Iris pigment epithelial cell (primary cell): ENCODE data around the gene CLCF1.

ENCODE experiments used
- DNase-seq: peaks from one replicate; pipeline ENCODE4 v3.0.0-alpha.2; 2011; ENCODE audit warnings: low read depth

The CLCF1 gene

DNA sequence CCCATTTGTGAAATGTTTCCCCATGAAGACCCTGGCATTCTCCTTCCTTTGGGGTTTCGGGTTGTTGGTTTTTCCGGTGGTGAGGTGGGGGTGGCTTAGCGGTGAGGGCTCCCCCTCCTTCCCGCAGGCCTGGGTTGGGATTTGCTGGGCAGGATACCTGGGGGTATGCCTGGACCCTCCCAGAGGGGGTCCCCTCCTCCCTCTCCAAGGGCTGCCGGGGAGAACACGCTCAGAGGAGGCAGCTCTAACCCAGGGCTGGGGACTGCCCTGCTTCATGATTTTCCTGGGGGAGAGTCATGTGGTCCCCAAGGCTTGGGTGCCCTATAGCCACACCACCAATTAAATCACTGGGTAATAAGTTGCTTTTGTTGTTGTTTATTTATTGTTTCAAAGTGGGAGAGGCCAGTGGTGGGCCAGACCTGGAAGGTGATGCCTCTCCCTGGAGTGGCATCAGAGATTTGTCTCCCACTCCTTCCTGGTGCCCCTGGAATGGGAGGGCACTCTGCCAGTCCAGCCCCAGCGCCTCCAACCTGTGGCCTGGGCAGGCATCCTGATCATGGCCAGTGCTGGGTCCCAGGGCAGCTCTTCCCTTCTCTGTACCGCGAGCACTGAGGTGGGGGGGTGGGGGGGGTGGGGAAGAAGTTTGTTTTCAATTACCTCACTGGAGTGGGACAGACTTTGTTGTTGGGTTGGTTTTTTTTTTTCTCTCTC is 1.3 kb upstream of the CLCF1 start:
- DNase-seq, result no peak

DNA sequence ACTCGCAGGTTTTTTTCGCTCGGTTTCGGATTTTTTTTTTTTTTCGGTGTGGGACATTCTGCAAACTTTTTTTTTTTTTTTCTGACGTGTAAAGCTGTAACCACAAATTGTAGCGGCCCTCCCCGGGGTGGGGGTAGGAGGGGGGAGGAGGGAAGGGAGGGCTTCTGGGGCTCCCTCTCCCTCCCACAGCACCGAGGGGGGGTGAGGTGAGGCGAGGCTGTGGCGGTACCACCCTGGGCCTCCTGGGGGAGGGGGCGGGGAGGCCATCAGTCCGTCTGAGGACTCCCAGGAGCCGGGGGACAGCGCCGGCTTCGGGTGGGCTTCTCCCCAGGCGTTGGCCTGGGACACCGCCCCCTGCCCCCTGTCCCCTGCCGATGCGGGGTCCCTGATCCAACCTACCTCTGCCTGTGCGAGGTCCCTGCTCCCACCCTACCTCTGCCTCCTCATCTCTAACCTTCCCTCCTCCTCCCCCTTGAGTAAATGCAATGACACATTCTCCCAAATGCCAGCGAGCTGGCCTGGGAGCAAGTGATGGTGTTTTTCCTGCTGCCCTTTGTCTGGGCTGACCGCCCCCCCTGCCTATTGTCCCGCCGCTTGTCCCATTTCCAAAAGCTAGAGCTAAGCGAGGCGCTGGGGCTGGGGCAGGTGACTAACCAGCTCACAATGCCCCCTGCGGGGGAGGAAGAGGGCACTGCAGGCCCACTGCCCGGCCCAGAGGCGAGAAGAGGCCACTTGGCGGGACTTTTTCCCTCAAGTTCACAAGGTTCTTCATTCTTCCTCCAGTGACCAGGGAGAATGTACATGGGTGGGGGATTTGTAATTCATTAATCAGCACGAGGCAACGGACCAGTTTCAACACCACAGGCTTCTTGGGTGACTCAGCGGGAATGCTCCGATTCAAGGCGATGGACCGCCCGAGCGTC is 511 bp upstream of the CLCF1 start:
- peak; percentile 97 for DNase-seq

DNA sequence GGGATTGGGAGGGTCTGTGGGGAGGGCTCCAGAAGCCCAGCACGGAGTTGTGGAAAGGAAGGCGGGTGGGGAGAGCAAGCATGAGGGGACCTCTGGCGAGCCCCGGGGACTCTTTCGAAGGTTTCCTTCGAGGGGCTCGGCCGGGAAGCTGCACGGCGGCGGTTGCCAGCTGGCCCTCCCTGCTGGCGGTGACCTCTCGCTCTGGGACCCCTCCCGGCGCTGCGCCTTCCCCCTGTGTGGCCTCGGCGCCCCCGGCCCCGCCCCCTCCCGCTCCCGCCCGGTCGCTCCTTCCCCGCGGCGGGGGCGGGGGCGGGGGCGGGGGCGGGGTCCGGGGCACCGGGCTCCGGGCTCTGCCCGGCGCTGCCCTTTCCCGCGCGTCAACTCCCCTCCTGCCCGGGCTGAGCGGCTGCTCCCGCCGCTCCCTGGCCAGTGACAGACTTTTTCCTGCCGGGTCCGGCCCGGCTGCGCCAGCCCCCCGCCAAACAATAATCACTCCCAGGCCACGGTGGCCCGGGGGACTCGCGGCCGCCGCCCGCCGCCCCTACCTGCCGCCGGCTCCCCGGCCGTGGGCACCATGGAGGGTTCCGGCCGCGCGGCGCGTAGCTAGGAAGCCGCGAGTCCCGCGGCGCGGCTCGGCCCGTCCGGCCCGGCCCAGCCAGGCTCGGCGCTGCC is 941 bp downstream of the CLCF1 start:
- no peak for DNase-seq

DNA sequence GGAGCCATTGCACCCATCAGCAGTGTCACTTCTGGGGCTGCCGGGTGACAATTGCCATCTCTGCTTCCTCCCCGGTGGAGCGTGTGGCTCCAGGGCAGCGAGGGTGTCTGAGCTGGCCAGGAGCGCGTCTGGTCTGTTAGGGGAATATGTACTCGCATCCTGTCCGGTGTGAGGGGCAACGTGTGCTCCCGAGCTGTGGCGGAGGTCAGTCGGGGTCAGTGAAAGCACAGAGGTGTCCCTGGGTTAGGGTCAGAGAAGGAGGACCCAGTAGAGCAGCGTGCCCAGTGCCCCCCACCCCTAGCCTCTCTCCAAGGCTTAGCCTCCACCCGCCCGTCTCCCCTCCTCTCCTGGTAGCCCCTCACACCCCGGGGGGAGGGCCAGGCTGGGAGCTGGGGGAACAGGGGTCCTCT is 1.5 kb downstream of the CLCF1 start:
- no peak for DNase-seq

DNA sequence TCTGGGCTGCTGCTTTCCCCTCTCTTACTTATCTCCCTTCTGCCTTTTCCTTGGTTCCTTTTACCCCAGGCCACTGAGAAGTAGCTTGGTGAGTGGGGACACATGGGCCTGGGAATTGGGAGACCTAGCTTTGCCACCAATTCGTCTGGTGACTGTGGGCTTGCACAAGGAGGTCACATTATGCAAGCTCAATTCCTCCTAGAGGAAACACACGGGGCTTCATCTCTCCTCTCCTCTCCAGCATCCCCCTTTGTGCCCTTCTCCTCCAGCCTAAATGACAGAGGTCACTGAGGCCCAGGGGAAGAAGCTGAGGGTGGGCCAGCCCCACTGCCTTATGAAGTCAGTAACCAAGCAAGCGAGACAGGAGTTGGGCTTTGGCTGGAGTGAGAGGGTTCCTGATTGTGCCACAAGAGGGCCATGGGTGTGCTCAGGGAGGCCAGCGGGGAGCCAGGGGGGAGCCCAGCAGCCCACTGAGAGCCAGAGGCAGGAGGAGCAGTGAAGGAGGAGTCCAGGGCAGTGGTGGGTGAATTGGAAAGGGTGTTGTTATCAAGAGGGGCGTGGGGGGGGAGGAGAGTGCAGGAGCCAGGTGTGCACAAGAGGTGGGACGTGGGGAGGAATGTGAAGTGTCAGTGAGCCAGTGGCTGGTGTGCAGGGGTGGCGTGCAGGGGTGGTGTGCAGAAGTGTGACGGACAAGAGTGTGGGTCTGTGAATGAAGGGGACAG is 2.0 kb downstream of the CLCF1 start:
- peak; percentile 65 for DNase-seq

DNA sequence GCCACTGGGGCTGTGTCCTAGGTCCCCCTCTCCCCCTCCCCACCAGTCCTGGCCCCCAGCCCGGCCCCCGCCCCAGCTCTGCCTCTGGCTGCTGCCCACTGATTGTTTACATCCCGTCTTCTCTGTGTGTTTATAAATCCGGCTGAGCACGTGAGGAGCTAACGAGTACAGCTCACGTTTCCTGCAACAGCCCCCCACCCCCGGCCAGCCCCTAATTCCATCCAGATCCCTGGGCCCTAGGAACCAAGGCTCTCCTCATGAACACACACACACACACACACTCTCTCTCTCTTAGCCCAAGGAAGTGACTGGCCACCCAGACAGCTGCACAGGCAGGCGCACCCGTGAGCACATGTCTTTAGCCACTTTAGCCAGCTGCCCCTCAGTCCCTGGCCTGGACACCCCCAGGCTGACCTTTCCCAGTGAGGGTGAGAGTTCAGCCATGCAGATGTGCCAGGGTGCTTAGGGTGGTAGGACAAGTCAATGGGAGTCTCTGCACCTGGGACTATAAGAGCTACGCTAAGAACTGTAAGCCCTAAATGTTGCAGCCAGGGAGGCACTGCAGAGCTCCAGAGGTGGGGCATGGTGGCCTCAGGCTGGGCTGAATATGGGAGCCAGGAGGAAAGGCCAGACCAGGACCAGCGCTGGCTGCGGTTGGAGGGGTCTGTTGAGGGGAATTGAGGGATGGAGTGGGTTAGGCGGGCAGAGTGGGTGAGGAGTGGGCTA is 2.9 kb downstream of the CLCF1 start:
- peak; percentile 59 for DNase-seq

DNA sequence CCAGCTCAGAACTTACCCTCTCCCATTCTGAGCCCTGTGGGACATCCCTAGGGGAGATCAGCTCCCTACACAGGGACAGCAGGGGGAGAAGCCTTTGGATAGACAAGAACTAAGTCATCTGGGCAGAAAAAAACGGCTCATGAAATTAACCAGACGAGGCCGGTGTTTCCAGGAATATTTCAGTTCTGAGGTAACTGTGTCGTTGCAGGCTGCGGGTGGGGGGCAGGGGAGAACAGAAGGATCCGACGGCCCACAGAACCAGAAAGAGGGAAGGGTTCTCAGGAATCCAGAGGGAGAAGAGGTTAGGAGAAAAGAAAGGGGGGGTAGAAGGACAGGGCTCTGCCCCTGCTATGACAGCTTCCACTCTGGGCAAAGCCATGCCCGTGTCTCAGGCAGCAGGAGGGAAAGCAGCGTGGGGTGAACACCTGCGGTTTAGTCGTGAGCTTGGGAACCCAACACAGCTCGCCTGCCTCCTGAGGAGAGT is 3.6 kb downstream of the CLCF1 start:
- peak; percentile 56 for DNase-seq

DNA sequence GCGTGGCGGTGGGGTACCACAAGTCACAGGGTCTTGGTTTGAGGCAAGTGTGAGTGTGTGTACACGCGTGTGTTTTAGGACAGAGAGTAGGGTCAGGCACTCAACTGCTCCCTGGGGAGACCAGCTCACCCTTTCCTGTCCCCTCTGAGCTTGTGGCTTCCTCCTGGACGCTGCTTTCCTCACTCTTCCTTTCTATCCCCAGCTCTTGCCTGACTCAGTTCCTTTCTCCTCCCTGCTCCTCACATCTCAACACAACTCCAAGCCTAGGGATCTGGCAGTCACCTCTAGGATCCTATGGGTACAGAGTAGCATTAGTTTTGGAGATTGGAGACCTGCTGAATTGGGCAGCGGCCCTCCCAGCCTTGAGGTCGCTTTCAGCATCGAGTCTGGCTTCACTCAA is 4.1 kb downstream of the CLCF1 start:
- DNase-seq, result no peak

DNA sequence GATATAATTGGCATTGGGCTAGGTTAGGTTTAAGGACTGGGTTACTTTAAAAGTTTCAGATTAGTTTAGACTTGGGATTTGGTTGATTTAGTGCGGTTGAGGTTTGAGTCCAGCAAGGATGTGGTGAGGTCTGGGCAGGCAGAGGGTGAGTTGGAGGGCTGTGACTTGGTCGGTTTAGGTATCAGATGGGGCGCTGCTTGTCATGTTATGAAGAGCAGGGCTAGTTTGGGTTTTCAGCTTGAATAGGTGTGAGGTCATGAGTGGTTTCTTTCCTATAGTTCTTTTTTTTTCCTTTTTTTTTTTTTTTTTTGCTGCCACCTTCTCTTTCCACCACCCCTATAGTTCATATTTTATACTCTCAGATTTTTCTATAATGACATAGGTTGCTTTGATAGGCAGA is 4.8 kb downstream of the CLCF1 start:
- DNase-seq, result no peak

DNA sequence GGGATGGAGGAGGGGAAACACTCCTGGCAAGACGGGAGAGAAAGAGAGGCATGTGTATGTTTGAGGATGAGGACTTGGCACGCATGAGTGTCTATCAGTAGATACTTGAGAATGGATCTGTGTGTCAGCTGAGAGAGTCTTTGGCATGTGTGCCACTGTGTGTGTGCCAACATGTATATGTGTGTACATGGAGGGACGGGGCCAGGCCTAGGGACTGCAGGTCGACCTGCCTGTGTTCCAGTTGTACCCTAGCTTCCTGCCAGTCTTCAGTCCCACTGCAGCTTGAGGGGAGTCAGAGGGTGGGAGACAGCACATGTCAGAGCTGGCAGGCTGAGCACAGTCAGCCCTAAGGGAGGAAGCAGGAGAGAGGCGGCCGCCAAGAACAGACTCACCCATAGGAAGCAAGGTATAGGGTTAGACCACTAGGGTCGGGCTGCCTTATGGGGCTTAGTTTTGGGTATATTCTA is 5.6 kb downstream of the CLCF1 start:
- DNase-seq, result no peak

DNA sequence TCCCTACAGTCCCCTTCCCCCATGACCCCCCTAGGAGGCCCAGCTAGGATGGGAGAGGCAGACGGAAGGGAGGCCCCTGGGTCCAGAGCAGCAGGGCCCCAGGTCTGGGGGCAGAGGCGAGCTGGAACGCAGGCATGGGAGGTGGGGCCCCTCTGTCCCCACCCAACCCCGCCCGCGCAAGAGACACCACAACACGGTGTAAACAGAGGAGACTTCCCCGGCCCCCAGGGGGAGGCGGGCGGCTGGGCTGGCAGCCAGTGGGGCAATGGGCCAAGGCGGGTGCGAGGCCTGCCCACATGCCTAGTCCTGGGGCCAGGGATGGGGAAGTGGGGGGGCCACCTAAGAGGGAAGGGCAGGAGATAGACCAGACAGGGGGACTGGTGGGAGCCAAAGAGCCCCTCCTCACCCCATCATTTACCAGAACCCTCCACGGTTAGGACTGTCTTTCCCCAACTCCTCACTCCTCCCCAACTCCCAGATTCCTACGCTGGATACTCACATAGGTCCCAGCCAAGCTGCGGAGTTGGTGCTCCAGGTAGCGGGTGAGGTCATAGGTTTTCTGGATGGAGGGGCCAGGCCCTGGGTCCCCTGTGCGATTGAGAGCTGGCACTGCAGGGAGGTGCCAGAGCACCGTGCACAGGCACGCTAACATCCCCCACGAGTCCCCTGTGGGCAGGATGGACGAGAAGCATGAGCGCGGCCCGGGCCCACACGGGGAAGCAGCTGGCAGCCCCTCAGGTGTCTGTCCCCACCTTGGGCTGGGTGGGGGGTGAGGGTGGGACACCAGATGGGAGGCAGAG is 6.2 kb downstream of the CLCF1 start:
- no peak for DNase-seq

DNA sequence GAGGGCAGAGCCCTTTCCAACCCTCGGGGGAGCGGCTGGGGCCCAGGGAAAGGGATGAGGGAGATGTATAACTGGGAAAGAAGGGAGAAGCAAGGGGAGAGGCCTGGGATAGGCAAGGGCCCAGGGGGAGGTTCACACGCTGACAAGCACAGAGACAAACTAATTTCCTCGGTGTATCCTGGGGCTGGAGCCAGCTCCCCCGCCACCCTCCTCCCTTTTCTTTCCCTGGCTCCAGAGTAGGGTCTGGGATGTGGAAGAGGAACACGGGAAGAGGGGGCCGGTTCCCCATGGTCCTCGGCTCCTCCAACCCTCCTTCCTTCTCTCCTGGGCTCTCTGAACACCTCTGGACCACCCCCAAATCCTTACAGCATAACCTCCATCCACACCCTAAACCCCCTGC is 6.9 kb downstream of the CLCF1 start:
- DNase-seq, result no peak

DNA sequence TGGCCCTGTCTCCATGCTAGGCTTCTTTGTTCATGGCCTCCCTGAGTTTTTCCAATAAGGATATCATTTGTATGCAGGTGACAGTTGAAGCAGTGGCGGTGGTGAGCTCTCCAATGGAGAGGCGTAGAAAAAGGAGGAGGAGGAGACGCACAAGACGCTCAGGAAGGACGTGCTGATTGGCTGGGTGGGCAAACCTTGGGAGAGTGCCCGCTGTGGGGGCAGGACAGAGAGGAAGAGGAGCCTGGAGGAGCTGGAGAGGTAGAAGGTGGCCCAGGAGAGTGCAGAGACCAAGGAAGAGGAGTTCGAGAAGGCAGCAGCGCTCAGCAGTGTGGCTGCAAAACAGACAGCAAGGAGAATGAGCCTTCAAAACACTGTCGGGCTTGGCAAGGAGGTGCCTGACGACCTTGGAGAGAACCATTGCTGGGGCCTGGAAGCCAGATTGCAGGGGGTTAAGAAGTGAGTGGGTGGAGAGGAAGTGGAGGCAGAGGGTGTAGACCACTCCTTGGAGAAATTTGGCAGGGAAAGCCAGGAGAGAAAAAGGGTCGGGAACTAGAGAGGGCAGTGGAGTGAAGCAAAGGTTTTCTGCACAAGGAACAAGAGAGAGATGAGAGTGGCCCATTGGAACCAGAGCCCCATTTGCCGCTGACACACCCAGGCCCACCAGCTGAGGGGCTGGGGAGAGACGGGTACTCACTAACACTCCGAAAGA is 7.5 kb downstream of the CLCF1 start:
- no peak for DNase-seq

DNA sequence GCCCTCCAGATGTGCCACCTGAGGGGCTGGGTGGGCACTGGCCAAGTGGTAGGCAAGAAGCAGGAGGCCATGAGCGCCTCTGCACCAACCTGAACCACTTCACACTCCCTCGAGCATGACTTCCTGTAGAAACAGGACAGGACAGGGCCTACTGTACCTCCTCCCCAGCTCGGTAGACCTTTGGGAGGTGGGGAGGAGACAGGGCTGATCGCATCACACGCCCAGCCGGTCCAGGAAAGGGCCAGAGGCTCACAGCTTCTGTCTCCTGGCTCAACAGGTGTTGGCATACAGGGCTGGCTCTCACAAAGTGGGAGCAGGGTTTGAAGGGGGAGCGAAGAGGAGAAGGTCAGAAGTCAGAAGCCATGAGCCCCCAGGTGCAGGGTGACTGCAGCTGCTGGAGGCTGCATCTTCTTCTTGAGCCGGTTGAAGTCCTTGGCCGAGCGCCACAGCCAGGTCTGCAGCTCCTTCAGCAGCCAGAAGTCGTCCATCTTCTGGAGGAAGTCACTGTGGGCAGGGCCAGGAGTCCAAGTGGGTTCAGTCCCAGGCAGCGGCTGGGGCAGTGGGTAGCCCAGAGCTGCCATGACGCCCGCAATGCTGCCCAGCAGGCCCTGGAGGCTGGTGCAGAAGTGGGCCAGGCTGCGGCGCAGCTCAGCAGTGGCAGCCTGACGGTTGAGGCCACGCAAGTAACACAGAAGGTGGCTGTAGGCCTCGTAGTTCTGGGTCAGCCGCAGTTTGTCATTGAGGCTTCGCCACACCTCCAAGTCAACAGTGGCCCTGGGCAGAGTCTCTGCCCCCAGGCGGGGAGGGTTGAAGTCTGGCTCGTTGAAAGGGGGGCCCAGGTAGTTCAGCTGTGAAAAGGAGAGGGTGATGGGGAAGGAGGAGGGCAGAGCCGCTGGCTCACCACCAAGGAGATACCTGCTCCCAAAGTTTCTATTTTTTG is 8.3 kb downstream of the CLCF1 start:
- no peak for DNase-seq

DNA sequence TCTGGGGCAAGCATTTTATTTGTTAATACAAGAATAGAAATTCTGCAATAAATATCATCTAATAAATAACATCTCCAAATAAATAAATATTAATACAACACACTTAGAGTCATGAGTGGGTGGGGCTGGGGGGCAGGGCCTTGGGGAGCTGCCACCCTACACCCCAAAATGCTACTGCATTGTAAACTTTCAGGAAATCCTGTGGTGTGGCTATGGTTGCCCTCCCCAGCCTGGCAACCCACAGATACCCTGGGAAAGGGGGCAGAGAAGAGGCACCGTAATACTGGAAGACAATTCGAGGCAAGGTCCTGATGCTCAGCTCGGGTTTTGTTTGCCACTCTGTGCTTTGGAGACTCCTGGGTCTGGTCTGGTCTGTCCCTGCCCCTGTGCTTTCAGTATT is 9.2 kb downstream of the CLCF1 start:
- DNase-seq, result no peak

DNA sequence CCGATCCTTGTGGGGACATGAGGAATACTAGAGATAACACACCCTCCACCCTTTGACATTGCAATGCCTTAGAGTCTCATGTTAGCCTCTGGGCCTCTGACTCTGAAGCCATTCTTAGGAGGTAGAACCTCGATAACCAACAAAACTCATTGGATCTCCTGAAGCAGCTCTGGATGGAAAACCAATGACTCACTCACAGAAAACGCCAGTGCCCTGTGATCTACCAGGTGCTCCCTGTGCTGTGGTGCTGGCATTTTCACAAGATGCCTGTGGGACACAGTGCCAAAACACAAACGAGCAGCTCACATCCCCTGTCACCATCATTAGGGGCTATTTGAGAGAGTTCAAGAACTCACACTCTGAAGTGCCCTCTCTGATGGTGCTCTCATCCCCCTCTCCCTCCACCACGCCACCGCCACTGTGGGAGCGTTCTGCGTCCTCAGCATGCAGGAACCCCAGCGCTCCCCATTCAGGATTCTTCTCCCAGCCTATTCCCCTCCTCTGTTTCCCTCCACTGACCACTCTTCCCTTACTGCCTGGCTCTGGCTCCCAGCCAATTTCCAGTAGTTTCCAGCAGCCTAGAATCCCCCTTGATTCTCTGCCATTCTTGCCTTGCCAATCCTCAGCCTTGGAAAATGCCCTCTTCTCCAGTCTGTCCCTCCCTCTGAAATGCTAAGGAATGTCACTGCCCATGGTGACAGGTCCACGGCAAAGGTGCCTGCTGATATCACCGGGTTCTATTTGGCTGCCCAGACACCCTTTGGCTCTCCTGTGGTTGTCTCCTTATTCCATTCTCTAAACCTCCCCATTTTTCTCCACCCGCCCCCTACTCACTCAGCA is 15.3 kb downstream of the CLCF1 start:
- DNase-seq, result peak; percentile 66

DNA sequence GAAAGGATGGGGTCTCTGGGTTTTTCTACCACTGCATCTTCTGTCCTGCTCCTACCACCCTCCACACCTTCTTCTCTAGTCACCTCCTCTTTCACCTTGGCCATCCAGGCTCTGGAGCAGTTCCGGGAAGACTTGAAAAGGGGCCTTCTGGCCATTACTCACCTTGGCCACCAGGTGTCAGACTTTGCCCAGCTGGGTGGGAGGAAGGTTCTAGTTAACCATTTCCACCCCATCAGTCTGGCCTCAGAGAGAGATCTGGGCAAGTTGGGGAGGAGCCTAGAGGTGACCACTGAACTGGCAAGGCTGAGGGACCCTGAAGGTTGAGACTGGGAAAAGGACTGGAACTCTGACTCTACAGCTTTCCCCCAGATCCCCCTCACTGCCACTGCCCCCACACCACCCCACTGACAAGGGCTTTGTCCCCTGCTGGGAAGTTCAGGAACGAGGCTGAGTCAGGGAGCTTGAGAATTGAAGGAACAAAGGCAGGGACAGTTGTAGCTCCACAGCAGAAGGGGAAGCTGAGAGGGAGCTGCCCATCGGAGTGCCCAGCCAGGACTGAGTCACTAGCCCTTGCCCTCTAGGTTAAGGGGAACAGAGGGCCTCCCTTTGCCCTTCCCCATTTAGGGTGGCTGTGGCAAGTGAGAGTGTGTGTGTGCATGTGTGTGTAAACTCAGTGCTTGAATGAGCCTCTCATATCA is 16.4 kb downstream of the CLCF1 start:
- peak; percentile 75 for DNase-seq
